ENCODE data around the gene LINC01488.

LINC01488 gene

DNA sequence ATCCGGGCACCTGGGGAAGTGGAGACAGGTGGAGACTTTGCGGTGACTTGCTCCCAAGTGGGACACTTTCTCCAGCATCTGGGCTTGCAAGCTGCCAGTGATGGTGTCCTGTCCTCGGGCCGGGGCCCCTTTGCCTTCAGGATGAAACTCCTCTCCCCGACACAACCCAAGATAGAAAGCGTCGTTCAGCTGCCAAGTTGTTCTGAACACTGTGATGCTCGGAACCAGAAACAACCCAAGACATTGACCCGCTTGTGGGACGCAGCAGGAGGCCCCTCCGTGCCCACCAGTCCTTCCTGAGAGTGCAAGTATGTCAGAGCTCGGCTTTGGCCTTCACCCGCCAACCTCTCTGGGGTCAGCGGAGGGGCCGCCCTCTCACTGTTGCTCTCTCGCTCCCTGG, 31.3 kb downstream of the LINC01488 start:
- no peak for DNase-seq

DNA sequence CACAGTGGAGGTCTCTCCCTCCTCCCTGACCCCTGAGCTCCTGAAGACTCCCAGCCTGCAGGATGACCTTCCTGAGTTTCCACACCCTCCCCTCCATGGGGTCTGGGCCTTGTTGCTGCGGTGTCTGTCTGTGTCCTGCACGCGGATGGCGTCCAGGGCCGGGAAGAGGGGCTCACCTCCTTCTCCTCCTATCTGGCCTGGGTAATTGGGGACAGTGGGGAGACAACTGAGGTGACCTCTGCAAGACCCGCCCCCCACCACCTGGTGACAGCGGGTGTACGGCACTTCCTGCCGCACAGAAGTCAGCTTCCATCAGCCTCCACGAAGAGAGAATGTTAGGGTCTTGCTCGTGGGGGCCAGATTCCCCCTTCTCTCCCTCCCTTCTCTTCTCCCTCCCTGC, 31.7 kb downstream of the LINC01488 start:
- no peak for DNase-seq

DNA sequence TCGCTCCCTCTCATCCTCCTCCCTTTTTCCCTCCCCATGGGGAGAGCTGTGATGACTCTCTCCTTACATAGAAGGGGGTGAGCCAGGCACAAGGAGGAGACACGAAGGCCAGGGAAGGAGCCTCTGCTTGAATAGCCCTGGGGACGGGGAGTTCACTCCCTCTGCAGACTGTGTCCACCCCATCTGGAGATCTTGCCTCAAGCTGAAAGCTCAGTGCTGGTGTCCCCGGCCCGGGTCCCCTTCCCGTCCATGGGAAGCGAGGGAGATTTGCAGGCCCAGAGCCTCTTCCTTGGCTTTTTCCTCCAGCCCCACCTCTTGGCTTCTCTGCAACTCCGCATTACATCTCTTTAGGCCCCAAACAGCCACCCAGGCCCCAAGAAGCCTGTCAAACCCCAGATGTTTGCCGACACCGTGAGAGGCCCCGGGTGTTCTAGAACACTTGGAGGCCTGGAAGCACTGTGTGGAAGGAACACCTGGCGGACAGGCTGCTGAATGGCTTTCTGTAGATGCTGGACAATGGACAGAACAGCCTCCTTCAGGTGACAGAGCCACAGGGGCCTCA, 32.3 kb downstream of the LINC01488 start:
- no peak for DNase-seq

DNA sequence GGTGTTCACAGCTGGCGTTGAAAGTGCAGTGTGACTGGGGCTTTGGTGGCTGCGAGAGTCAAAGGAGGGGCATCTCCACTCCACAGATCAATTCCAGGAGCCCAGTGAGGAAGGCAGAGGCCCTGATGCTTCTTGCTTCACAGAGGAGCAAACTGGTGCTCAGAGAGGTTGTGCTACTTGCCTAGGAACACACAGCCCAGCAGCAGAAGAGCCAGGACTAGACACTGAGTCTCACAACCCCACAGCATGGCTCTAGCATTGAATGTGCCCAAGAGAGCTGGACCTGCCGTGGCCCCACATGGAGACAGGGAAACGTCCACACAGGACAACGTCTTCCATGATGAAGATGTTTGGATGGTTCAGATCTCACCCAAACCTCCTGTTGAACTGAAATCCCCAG, 33.3 kb downstream of the LINC01488 start:
- DNase-seq, result no peak

DNA sequence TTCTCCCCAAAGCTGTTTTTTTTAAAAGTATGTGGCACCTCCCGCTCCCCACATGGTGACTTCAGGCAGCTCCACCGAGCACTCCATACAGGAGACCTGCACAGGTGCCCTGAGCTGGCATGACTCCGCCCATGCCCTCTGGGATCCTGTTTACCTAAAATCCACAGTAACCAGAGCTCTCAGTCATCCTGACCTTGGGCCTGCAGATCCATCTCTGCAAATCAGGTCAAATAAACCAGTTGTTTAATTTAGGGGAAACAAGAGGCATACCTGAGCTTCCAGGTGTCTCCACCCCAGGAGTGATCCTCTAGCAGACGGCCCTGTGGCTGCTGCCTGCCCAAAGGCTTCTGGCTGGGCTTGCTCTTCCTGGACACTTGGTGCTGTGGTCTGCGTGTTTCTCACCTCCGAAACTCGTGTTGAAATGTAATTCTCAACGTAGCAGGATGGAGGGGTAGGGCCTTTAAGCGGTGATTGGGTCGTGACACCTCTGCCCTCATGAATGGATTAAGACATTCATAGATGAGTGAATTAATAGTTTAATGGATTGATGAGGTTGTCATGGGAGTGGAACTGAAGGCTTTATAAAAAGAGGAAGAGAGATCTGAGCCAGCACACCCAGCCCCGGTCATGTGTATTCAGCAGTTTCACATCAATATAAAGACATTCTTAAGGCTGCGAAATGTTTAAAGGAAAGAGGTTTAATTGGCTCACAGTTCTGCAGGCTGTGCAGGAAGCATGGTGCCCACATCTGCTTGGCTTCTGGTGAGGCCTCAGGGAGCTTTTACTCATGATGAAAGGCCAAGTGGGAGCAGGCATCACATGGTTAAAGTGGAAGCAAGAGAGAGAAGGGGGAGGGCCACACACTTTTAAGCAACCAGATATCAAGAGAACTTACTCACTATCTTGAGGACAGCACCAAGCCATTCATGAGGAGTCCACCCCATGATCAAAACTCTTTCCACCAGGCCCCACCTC, 34.1 kb downstream of the LINC01488 start:
- DNase-seq, result no peak

DNA sequence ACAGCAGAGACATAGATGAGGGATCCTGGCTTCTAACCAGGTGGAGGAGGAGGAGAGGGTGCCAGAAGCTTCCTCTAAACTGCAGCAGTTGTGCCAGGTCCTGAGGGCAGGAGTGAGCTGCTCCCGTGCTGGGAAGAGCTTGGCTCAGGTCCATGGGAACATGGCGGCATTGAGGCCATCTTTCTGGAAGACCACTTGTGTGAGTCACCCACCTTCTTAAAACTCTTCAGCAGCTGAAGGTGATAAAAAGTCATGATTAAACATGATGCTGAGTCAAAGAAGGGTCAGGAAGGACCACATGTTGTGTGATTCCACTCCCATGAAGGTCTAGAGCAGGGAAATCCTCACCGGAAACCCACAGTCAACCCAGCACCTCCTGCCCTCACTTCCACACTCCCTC, 35.1 kb downstream of the LINC01488 start:
- no peak for DNase-seq

DNA sequence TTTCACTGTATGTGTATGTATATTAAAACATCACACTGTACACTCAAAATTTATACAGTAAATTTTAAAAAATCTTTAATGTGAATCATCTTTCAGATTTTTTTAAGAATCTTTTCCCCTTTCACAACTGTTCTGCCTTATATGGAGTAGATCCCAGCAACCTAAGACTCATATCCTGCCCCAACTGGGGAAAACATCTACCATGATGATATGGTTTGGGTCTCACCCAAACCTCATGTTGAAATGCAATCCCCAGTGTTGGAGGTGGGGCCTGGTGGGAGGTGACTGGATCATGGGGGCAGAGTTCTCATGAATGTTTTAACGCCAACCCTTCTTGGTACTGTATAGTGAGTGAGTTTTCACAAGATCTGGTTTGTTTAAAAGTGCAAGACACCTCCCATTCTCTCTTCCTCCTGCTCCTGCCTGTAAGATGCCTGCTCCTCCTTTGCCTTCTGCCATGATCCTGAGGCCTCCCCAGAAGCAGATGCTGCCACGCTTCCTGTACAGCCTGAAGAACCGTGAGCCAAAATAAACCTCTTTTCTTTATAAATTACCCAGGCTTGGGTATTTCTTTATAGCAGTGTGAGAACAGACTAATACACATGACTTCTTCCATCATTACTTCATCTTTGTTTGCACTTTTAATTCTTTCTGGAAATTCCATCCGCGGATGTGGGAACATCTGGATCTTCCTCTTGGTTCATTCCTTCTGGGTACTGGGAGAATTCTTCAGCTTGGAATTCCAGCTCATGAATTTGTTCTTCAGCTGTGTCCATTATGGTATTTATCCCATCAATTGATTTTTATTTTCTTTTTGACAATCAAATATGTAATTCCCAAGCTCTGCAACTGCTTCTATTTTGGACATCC, 36.9 kb downstream of the LINC01488 start:
- DNase-seq, result no peak

DNA sequence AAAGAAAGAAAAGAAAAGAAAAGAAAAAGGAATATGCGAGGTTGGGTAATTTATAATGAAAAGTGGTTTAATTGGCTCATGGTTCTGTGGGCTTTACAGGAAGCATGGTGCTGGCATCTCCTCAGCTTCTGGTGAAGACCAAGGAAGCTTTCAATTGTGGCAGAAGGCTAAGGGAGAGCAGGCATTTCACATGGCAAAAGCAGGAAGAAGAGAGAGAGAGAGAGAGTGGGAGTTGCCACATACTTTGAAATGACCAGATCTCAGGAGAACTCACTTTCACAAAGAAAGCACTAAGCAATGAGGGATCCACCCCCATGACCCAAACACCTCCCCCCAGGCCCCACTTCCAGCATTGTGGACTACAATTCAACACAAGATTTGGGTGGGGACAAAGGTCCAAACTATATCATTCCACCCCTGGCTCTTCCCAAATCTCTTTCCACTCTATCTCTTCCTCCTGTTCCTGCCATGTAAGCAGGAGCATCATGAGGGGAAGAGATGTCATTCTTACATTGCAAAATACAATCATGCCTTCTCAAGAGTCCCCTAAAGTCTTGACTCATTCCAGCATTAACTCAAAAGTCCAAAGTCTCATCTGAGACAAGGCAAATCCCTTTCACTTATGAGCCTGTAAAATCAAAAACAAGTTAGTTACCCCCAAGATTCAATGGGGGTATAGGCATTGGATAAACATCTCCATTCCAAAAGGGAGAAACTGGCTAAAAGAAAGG, 38.9 kb downstream of the LINC01488 start:
- no peak for DNase-seq

DNA sequence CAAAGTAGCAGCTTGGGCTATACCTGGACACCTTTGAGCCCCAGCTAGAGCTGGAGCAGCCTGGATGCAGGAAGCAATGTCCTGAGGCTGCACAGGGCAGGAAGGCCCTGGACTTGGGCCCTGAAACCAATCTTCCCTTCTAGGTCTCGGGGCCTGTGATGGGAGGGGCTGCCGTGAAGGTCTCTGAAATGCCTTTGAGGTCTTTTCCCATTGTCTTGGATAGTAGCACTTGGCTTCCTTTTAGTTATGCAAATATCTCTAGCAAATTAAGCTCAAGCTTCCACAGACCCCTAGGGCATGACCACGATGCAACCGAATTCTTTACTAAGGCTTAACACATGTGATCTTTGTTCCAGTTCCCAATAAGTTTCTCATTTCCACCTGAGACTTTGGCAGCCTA, 40.0 kb downstream of the LINC01488 start:
- DNase-seq, result no peak

DNA sequence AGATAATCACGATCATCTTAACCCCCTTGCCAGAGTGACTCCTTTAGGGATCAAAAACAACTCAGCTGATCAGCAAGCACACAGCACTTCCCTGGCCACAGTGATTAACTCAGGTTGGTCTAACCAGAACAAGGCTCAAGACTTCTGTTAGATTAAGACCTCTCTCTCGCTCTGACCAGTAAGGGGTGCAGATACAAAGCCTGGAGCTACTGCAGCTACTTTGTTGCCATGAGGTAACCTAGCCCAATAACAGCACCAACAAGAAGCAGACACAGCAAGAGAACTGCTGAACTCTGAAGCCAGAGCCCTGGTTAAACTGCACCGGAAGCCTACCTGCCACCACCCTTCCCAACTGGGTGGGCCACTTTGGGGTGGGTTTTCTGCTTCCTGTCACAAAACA, 42.0 kb downstream of the LINC01488 start:
- no peak for DNase-seq

DNA sequence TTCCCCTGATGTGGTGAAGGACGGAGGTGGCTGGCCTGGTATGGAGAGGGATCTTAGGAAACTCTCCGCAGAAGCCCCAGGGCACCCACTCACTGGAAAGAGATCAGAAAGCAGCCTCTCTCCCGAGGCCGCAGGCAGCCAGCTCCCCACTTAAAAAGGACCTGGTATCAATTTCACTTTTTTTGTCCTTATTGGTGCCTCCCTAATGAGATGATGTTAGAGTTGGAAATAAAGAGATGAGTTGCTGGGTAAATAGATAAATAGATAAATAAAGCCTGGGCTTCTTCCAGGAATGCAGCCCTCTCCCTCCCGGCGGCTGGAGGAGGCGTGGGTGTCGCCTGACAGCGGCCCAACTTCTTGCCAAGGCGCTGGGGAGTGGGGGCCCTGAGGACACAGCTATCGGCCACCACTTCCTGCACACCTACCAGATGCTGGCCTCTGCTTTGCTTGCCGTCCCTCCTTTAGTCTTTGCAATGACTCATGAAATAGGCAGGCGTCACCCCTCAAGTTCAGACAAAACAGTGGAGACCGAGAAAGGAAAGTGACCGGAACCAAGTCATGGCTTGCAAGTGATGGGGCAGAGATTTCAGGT, 42.9 kb downstream of the LINC01488 start:
- DNase-seq, result no peak

DNA sequence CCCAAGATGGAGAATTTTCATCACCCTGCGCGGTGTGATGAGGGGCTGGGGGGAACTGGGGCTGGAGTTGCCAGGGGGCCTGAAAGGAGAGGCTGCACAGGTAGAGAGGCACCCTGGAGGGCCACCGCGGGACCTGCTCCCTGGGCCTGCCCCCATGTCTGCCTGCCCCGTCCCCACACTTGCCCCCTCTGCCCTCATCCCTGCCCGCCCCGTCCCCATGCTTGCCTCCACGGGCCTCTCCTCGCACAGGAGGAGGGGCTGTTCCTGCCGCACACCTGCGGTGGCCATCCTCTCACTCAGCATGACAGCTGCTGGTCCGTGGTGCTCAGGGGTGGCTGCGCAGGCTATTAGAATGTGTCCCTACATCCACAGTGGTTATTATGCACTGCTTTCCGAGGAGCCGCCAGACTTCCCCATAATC, 43.5 kb downstream of the LINC01488 start:
- DNase-seq, result no peak

DNA sequence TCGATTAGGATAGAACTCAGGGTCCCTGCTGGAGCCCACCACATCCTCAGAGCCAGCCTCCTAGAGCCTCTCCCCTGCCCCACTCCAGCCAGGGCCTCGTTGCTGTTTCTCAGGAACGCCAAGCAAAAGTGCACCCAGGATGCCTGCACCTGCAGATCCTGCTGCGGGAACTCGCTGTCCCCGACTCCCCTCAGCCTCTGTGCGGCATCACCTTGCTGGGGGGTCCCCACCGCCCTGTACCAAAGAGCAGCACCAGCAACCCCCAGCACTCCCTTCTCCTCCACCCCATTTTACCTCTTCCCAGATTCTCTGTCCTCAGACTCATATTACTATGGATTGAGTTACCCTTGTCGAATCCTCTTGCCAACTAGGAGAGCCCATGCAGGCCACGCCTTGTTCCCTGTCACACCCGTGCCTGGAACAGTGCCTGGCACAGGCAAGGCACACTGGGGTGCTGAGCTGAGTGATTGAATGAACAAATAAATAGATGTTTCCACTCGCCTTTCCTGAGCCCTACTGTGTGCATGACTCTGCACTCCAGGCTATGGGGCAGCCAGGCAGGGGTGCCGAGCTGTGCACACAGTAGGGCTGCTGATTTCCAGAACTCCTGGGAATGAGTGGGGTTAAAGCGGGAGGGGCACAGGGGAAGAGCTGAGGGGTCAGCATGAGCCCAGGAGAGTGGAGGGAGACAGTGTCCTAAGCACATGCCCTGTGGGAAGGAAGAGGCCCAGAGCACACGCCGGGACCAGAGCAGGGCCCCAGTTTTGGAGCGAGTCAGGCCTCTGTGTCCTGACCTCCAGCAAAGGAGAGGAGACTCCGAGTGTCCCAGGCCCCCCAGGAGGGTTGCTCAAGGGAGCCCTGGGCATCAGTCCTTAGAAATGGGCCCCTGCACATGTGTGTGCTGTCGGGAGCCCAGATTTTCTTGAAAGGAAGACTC, 44.3 kb downstream of the LINC01488 start:
- DNase-seq, result no peak

DNA sequence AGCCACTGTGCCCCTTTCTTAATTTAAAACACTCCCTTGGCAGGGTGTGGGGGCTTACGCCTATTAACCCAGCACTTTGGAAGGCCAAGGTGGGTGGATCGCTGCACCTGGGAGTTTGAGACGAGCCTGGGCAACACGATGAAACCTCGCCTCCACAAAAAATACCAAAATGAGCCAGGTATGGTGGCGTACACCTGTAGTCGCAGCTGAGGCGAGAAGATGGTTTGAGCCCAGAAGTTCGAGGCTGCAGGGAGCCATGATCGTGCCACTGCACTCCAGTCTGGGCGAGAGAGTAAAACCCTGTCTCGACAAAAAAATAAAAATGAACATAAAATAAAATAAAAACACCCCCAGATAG, 45.0 kb downstream of the LINC01488 start:
- DNase-seq, result no peak

DNA sequence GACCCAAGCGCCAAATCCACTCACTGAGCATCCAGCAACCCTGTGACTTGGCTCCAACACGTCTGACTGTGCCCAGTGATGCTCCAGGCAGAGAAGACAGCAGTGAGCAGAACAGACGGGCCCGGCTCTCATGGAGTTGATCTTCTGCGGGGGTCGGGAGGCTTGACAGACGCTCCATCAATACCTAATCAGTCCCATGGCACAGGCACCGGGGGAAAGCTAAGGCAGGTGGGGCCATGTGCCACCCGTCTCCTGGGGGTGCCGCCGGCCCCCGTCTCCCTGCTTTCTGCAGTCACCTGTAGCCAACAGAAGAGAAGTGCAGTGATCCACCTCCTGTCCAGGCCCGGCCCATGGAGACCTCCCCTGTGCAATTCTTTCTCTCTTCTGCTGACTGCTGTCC, 47.5 kb downstream of the LINC01488 start:
- DNase-seq, result no peak

DNA sequence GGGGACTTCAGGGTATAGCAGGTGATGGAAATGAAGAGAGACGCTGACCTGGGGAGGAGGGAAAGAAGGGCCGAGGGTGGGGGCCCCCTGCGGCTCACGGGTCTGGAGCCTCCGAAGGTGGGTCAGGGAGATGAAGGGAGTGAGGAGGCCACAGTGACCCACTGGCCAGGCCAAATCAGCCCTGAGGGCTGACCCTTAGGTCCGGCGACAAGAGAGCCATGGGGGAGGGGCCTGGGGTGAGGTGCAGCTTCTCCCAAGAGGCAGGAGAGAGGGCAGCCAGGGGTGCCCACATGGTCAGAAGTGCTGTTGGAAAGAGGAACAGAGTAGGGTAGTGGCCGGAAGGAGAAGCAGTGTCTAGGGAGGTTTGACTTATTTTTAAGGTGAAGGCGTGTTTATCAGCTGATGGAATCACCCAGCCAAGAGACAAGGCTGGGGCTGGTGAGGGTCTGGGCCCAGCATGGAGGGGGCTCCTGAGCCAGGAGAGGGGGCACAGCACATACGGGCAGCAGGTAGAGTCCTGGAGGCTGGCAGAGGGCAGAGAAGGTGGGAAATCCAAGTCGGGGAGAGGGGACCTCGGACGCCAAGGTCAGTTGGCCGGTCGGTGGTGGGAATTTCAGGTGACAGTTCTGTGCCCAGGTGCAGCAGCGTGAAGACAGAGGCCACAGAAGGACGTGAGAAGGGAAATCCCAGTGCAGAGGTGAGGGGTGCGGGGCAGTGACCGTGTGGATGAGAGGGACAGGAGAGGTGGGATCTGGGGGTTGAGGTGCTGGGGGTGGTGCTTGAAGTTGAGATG, 49.0 kb downstream of the LINC01488 start:
- no peak for DNase-seq

DNA sequence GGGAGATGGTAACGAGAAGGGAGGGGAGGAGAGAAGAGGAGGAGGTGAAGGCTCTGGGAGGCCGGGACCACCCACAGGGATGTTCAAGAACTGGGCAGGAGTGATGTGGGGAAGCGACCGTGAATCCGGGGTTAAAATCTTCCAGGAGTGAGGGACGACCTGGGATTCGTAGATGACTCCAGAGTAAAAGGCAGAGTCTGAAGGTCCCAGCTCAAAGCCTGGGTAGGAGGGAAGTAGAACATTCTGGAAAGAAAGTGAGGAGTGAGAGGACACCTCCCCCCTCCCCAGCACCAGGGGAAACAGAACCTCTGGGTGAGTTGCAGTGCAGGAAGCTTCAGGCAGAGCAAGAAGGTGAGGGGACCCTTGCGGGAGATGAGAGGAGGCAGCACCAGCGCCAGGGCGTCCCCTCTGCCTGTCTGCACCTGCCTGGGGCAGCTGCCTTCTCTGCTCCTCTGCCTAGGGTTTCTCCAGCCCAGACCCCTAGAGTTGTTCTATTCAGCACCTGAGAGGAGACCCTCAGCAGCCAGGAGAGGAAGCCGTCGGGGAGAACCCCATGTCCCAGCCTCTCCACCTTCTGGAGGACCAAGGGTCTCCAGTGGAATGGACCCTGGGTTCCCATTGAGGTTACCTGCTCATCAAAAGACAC, 49.7 kb downstream of the LINC01488 start:
- no peak for DNase-seq

DNA sequence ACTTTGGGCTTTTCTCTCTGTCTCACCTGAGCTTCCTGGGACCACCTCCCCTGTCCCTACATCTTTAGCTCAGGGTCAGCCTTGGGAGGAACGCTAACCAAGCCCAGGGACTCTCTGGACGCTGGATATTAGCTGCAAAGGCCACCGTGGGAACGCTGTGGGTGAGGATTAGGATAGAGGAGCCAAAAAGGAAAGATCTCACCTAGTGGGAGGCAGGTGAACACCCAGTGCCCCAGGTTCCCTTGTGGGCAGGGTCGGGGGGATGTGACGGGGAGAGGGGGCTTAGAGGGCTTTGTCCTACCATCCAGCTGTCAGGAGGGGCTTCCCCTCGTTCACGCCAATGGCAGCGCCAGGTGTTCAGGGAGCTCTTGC, 50.2 kb downstream of the LINC01488 start:
- no peak for DNase-seq

DNA sequence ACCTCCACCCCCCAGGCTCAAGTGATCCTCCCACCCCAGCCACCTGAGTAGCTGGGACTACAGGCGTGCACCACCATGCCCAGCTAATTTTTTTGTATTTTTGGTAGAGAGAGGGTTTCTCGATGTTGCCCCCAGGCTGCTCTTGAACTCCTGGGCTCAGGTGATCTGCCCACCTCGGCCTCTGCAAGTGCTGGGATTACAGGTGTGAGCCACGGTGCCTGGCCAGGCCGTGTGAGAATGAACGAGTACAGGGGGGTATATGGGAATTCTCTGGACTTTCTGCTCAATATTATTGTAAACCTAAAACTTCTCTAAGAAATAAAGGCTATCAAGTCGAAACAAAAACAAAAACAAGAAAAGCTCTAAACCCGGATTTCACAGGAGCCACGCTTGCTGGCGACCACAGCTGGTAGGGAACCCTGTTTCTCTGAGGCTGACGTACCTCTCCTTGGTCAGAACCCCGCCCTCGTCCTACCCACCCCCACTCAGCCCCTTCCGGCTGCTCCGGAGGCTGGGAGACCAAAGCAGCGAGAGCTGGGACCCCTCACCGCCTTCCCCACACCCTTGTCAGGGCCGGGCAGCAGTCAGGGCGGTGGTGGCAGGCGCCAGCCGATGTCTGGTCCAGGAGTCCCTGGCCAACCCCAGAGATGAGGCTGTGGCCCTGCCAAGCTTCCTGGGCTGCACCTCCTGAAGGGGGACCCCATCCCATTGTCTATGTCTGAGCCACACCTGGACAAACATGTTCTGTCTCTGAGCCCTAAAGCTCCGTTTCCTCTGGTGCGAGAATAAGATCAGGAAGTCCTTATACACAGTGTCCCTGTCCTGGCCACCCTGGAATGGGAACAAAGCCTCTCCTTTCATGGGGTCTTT, 52.1 kb downstream of the LINC01488 start:
- no peak for DNase-seq

Data from NCI-H2029 treated with DMSO at 0.1 percent for 48 hours (cell line).